Lung (tissue), 12 donors: ENCODE data around the gene SDS. TPM values are rescaled to one million over a fixed set of nuclear protein-coding genes. Genes with fewer than 3 reads are reported as not detected.

Experiments
- ATAC-seq: fragments of 200-7000 bp; cut with Tn5 transposase; one replicate; pipeline ENCODE4 v1.9.1; 2020; ENCODE audit warnings: moderate number of reproducible peaks; ENCODE audit not compliant: insufficient read depth, low FRiP score
- DNase-seq, 3 donors: peaks; one replicate each; pipeline ENCODE4 v3.0.0-alpha.2; 2013 to 2017
- H3K27ac ChIP-seq, 2 donors: one replicate each; pipeline ENCODE4 v1.5.1; 2013; ENCODE audit warnings: mild to moderate bottlenecking in 2 of 2, moderate library complexity in 2 of 2, control low read depth in 1 of 2, inconsistent platforms in 1 of 2, low read depth in 1 of 2, low read length in 1 of 2
- H3K27me3 ChIP-seq, 3 donors: one replicate each; pipeline ENCODE4 v1.5.1; 2013; ENCODE audit warnings: low read length in 2 of 3; ENCODE audit not compliant: control insufficient read depth in 3 of 3, insufficient read depth in 3 of 3
- H3K36me3 ChIP-seq, 4 donors: one replicate each; pipeline ENCODE4 v1.5.1; 2013; ENCODE audit warnings: low read length in 4 of 4, mild to moderate bottlenecking in 1 of 4, moderate library complexity in 1 of 4; ENCODE audit not compliant: control insufficient read depth in 4 of 4, insufficient read depth in 4 of 4
- H3K4me1 ChIP-seq, 5 donors: one replicate each; pipeline ENCODE4 v1.5.1; 2013; ENCODE audit warnings: low read length in 5 of 5, mild to moderate bottlenecking in 2 of 5, moderate library complexity in 1 of 5; ENCODE audit not compliant: control insufficient read depth in 5 of 5, insufficient read depth in 5 of 5
- H3K4me3 ChIP-seq: one replicate; pipeline ENCODE4 v1.5.1; 2013; ENCODE audit warnings: mild to moderate bottlenecking, control low read depth, moderate library complexity
- H3K9ac ChIP-seq, 2 donors: one replicate each; pipeline ENCODE4 v1.5.1; 2013; ENCODE audit warnings: low read length in 2 of 2, control low read depth in 1 of 2; ENCODE audit not compliant: insufficient read depth in 1 of 2
- H3K9me3 ChIP-seq, 4 donors: one replicate each; pipeline ENCODE4 v1.5.1; 2013; ENCODE audit warnings: low read length in 3 of 4, mild to moderate bottlenecking in 1 of 4, moderate library complexity in 1 of 4; ENCODE audit not compliant: control insufficient read depth in 4 of 4, insufficient read depth in 3 of 4
- CTCF ChIP-seq: IDR thresholded peaks from 2 replicates; pipeline ENCODE4 v1.5.1; 2012; ENCODE audit warnings: mild to moderate bottlenecking; ENCODE audit errors: control extremely low read depth, extremely low read depth
- WGBS, 2 donors: extraction: QIAGEN DNeasy Blood & Tissue Kit; methylation state at CpG; one replicate each; pipeline ENCODE4 v1.1.7; 2013; 5-methylcytosine and 5-hydroxymethylcytosine counted together
- polyA plus RNA-seq, 2 donors: library from polyadenylated mRNA; stranded (reverse); fragments of 200-250 nt; gene quantifications; one replicate each; pipeline ENCODE4 v1.2.1, GENCODE V29; 2013
- total RNA-seq, 2 donors: library from RNA; depleted of rRNA in 1 of 2; stranded (reverse); fragments of >200 nt in 1 of 2; gene quantifications; one replicate each; pipeline ENCODE4 v1.2.1, GENCODE V29; 2014 to 2021
- donor health status: control.
- donor health status: control.
- donor health status: Bipolar disorder and iron deficiency.
- donor health status: healthy.
- donor health status: DM: yes; HTN: yes; CAD: no.

SDS gene
- total and polyA plus RNA-seq, 4 donors = 0.20 to 8.4 (median 2.1) TPM

- no peaks in the 10 kb centered on the region for H3K36me3 ChIP-seq
- no peak overlapping the region for H3K9ac ChIP-seq
- no peak overlapping the region for H3K4me3 ChIP-seq
- WGBS, 2 donors = 77 to 79% methylated on average over 2 of the region's 2 CpGs
- no peak for ATAC-seq
- H3K4me1 ChIP-seq = no peaks in the 10 kb centered on the region
- no peak for DNase-seq
- no peaks in the 10 kb centered on the region for H3K9me3 ChIP-seq
- peaks cover 0 to 6% (median 4%) of the 10 kb centered on the region in 3 donors for H3K27me3 ChIP-seq
- H3K27ac ChIP-seq = no peak overlapping the region
- no peak for TF ChIP-seq CTCF
These were observed 55.8 kb downstream of the SDS start for GRCh38 chr12:113347892-113348291.

- WGBS, 2 donors = 90 to 93% methylated on average over 3 of the region's 3 CpGs
- H3K36me3 ChIP-seq = no peaks in the 10 kb centered on the region
- no peak overlapping the region for H3K27ac ChIP-seq
- H3K4me1 ChIP-seq = no peaks in the 10 kb centered on the region
- DNase-seq (no peak), ATAC-seq (no peak)
- H3K9ac ChIP-seq = no peak overlapping the region
- no peak for TF ChIP-seq CTCF
- H3K27me3 ChIP-seq = peaks cover 0 to 5% (median 4%) of the 10 kb centered on the region in 3 donors
- H3K9me3 ChIP-seq = no peaks in the 10 kb centered on the region
- H3K4me3 ChIP-seq = no peak overlapping the region
These were observed 56.6 kb downstream of the SDS start for GRCh38 chr12:113347107-113347506.

GRCh38 chr12:113346353-113346752 lies 57.3 kb downstream of the SDS start:
- 76% methylated on average over 5 of the region's 5 CpGs for WGBS, 2 donors
- H3K4me3 ChIP-seq = no peak overlapping the region
- H3K9me3 ChIP-seq = no peaks in the 10 kb centered on the region
- H3K27ac ChIP-seq = no peak overlapping the region
- no peaks in the 10 kb centered on the region for H3K36me3 ChIP-seq
- TF ChIP-seq CTCF = no peak
- H3K9ac ChIP-seq = no peak overlapping the region
- H3K4me1 ChIP-seq = no peaks in the 10 kb centered on the region
- no peak for DNase-seq
- no peak for ATAC-seq
- H3K27me3 ChIP-seq = peaks cover 0 to 4% (median 3%) of the 10 kb centered on the region in 3 donors

GRCh38 chr12:113345318-113345717 lies 58.4 kb downstream of the SDS start:
- Histone ChIP-seq H3K4me3 (no peak overlapping the region), H3K27ac (no peak overlapping the region), H3K4me1 (no peaks in the 10 kb centered on the region), H3K36me3 (no peaks in the 10 kb centered on the region), H3K9me3 (no peaks in the 10 kb centered on the region), H3K27me3 (peaks cover 0 to 4% (median 3%) of the 10 kb centered on the region in 3 donors), H3K9ac (no peak overlapping the region)
- DNase-seq (no peak), ATAC-seq (no peak)
- WGBS, 2 donors = 94 to 97% methylated on average over 6 of the region's 6 CpGs
- TF ChIP-seq CTCF = no peak
